HEK293 (cell line): ENCODE data around the gene EFCAB6.

Experiments used
- CTCF ChIA-PET: fragments of 350-600 bp; formaldehyde crosslinking; extraction: SDS; loops from one replicate; lab custom pipeline; 2021; ENCODE audit warnings: antibody characterized with exemption; lab: Yijun Ruan, JAX
- POLR2A ChIA-PET: fragments of 300-600 bp; formaldehyde crosslinking; extraction: SDS; loops from one replicate; lab custom pipeline; 2020; ENCODE audit warnings: antibody characterized with exemption, inconsistent platforms; lab: Yijun Ruan, JAX
- H3K27ac ChIP-seq: fragments of 200-500 bp; sonication (Bioruptor generic); 2 replicates; pipeline ENCODE4 v1.5.1; 2014; ENCODE audit warnings: low read depth, low read length, control low read depth, inconsistent platforms; ENCODE audit errors: extremely low read depth
- H3K36me3 ChIP-seq, 2 experiments: fragments of 200-500 bp in 1 of 2; sonication (Bioruptor generic) in 1 of 2; 1 replicate in 1 of 2; 2 replicates in 1 of 2; pipeline ENCODE4 v1.5.1; 2014 to 2017; ENCODE audit warnings: inconsistent platforms in 2 of 2, low read length in 2 of 2; ENCODE audit not compliant: control insufficient read depth in 2 of 2, insufficient read depth in 1 of 2
- H3K4me1 ChIP-seq: fragments of 200-500 bp; sonication (Bioruptor generic); 2 replicates; pipeline ENCODE4 v1.5.1; 2014; ENCODE audit warnings: mild to moderate bottlenecking, low read length, inconsistent platforms; ENCODE audit not compliant: control insufficient read depth, insufficient read depth
- H3K4me3 ChIP-seq: 2 replicates; pipeline ENCODE4 v1.5.1; 2011; ENCODE audit warnings: low read depth, mild to moderate bottlenecking, control low read depth, low read length, moderate library complexity
- H3K9me3 ChIP-seq: fragments of 200-500 bp; sonication (Bioruptor generic); 2 replicates; pipeline ENCODE4 v1.5.1; 2014; ENCODE audit warnings: low read depth, low read length, inconsistent platforms; ENCODE audit not compliant: control insufficient read depth, insufficient read depth
- HOXA7 ChIP-seq: sonication (generic); formaldehyde crosslinking; IDR thresholded peaks from 2 replicates; pipeline ENCODE4 v1.8.1; 2022; ENCODE audit warnings: missing genetic modification reagents, borderline replicate concordance
- KLF1 ChIP-seq: fragments of 450-650 bp; formaldehyde crosslinking; IDR thresholded peaks from 2 replicates; pipeline ENCODE4 v1.5.1; 2016; ENCODE audit warnings: missing biosample characterization, missing genetic modification characterization
- SP2 ChIP-seq: fragments of 450-650 bp; formaldehyde crosslinking; IDR thresholded peaks from 2 replicates; pipeline ENCODE4 v1.5.1; 2016; ENCODE audit warnings: missing biosample characterization, missing genetic modification characterization
- SP7 ChIP-seq: fragments of 450-650 bp; formaldehyde crosslinking; IDR thresholded peaks from 2 replicates; pipeline ENCODE4 v1.5.1; 2016; ENCODE audit warnings: missing biosample characterization, missing genetic modification characterization
- ZFP37 ChIP-seq: fragments of 450-650 bp; formaldehyde crosslinking; IDR thresholded peaks from 2 replicates; pipeline ENCODE4 v1.5.1; 2016; ENCODE audit warnings: missing biosample characterization, missing genetic modification characterization
- ZNF266 ChIP-seq: fragments of 450-650 bp; formaldehyde crosslinking; IDR thresholded peaks from 2 replicates; pipeline ENCODE4 v1.5.1; 2016; ENCODE audit warnings: missing biosample characterization, missing genetic modification characterization, low read depth
- ZNF354C ChIP-seq: fragments of 450-650 bp; formaldehyde crosslinking; IDR thresholded peaks from 2 replicates; pipeline ENCODE4 v1.5.1; 2016; ENCODE audit warnings: missing biosample characterization, missing genetic modification characterization, low read depth, borderline replicate concordance
- ZNF48 ChIP-seq: fragments of 450-650 bp; formaldehyde crosslinking; IDR thresholded peaks from 2 replicates; pipeline ENCODE4 v1.5.1; 2016; ENCODE audit warnings: missing biosample characterization, missing genetic modification characterization
- ZNF521 ChIP-seq: fragments of 450-650 bp; formaldehyde crosslinking; IDR thresholded peaks from 2 replicates; pipeline ENCODE4 v1.5.1; 2017; ENCODE audit warnings: missing biosample characterization, mild to moderate bottlenecking, missing genetic modification characterization
- ZNF548 ChIP-seq: fragments of 450-650 bp; formaldehyde crosslinking; IDR thresholded peaks from 2 replicates; pipeline ENCODE4 v1.5.1; 2016; ENCODE audit warnings: missing biosample characterization, missing genetic modification characterization
- ZNF776 ChIP-seq: fragments of 450-650 bp; formaldehyde crosslinking; IDR thresholded peaks from 2 replicates; pipeline ENCODE4 v1.5.0; 2017; ENCODE audit warnings: missing biosample characterization, missing genetic modification characterization, borderline replicate concordance
- ZNF830 ChIP-seq: fragments of 450-650 bp; IDR thresholded peaks from 2 replicates; pipeline ENCODE4 v1.5.0; 2018; ENCODE audit warnings: missing biosample characterization, missing genetic modification characterization, low read depth, mild to moderate bottlenecking, moderate library complexity
- TF ChIP-seq, protein P1 (sequence below): fragments of 450-650 bp; formaldehyde crosslinking; IDR thresholded peaks from 2 replicates; pipeline ENCODE4; 2016; ENCODE audit warnings: missing biosample characterization, missing genetic modification characterization
- TF ChIP-seq, protein P2 (sequence below): fragments of 450-650 bp; formaldehyde crosslinking; IDR thresholded peaks from 2 replicates; pipeline ENCODE4 v1.5.1; 2016; ENCODE audit warnings: missing biosample characterization, missing genetic modification characterization
- TF ChIP-seq, protein P3 (sequence below): fragments of 450-650 bp; formaldehyde crosslinking; IDR thresholded peaks from 2 replicates; pipeline ENCODE4 v1.5.1; 2016; ENCODE audit warnings: missing biosample characterization, missing genetic modification characterization

The EFCAB6 gene

DNA sequence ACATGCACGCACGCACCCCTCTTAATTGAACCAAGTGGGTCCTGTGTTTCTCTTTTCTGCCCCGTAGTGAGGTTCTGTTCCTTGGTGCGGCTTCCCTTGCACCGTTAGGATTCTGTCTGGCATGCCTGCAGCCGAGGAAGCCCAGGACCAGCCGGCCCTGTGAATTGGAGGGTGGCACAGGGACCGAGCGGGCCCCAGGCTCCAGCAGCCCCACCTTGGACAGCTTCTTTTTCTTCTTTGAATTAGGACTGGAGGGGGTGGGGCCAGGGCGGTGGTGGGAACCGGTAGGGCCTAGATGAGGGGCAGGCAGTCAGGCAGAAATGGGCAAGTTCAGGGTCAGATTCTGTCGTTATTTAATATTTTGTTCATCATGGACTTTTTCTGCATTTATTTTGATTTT lies 305.6 kb downstream of the EFCAB6 start:
- Histone ChIP-seq H3K4me1 (no peaks in the 10 kb centered on the region), H3K36me3 (no peaks in the 10 kb centered on the region), H3K4me3 (no peak overlapping the region), H3K27ac (no peak overlapping the region), H3K9me3 (no peaks in the 10 kb centered on the region)
- TF ChIP-seq ZNF266: no peak
- no peak for TF ChIP-seq KLF1 (tag by site-specific recombination)
- no peak for TF ChIP-seq ZNF830
- no peak for TF ChIP-seq ZNF521
- TF ChIP-seq HOXA7 (CRISPR knock-in tag): no peak
- TF ChIP-seq, protein P1, sequence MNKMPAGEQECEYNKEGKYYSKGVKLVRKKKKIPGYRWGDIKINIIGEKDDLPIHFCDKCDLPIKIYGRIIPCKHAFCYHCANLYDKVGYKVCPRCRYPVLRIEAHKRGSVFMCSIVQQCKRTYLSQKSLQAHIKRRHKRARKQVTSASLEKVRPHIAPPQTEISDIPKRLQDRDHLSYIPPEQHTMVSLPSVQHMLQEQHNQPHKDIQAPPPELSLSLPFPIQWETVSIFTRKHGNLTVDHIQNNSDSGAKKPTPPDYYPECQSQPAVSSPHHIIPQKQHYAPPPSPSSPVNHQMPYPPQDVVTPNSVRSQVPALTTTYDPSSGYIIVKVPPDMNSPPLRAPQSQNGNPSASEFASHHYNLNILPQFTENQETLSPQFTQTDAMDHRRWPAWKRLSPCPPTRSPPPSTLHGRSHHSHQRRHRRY: no peak
- POLR2A ChIA-PET: no interaction called here
- CTCF ChIA-PET: no interaction called here

DNA sequence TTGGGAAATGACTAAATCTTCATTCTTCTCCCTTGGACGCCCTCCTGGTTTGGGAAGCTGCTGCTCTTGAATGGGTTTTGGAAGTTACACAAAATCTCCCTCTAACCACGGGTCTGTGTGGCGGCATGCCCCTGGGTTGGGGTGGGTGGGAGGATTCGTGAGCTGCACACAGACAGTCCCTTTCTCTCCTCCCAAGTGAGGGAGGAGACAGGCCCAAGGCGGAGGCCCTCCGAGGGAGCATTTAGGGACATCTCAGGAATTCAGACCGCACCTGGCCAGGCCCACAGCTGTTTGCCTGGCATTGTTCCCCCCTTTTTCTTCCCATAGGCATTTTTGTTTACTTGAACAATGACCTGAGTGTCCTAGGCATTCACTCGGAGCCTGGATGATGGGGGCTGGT lies 306.2 kb downstream of the EFCAB6 start:
- Histone ChIP-seq H3K36me3 (no peaks in the 10 kb centered on the region), H3K4me1 (no peaks in the 10 kb centered on the region), H3K4me3 (no peak overlapping the region), H3K27ac (no peak overlapping the region), H3K9me3 (no peaks in the 10 kb centered on the region)
- TF ChIP-seq ZNF548 (tag by site-specific recombination) (no peak), ZNF354C (tag by site-specific recombination) (no peak), ZNF48 (no peak), SP7 (no peak), ZFP37 (tag by site-specific recombination) (no peak), ZNF776 (tag by site-specific recombination) (no peak), SP2 (tag by site-specific recombination) (no peak)
- TF ChIP-seq, protein P2, sequence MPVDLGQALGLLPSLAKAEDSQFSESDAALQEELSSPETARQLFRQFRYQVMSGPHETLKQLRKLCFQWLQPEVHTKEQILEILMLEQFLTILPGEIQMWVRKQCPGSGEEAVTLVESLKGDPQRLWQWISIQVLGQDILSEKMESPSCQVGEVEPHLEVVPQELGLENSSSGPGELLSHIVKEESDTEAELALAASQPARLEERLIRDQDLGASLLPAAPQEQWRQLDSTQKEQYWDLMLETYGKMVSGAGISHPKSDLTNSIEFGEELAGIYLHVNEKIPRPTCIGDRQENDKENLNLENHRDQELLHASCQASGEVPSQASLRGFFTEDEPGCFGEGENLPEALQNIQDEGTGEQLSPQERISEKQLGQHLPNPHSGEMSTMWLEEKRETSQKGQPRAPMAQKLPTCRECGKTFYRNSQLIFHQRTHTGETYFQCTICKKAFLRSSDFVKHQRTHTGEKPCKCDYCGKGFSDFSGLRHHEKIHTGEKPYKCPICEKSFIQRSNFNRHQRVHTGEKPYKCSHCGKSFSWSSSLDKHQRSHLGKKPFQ (tag by site-specific recombination): no peak
- POLR2A ChIA-PET: interaction anchor here (0.7 kb wide), 1 partner anchor 211 kb away, joined by 4 read pairs; no protein-coding TSS in a partner anchor
- CTCF ChIA-PET: interaction anchor here (1.0 kb wide), 1 partner anchor 10 kb away, joined by 4 read pairs; no protein-coding TSS in a partner anchor

DNA sequence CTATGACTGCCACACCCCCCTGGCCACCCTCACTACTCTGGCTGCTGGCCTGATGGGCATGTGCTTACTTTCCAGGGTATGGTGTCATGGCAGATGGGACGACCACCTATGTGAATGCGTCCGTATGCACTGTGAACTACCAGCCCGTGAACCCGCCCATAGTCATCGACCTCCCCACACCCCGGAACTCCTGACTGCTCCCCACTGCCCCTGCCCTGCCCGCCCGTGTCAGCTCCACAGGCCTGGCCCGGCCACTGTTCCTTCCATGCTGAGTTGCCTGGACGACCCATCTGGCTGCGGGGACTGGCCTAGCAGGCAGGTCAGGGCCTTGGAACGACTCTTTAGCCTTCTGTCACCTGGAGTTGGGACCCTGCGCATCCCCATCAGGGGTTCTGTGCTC lies 306.7 kb downstream of the EFCAB6 start:
- Histone ChIP-seq H3K9me3 (no peaks in the 10 kb centered on the region), H3K4me1 (no peaks in the 10 kb centered on the region)
- TF ChIP-seq, protein P3, sequence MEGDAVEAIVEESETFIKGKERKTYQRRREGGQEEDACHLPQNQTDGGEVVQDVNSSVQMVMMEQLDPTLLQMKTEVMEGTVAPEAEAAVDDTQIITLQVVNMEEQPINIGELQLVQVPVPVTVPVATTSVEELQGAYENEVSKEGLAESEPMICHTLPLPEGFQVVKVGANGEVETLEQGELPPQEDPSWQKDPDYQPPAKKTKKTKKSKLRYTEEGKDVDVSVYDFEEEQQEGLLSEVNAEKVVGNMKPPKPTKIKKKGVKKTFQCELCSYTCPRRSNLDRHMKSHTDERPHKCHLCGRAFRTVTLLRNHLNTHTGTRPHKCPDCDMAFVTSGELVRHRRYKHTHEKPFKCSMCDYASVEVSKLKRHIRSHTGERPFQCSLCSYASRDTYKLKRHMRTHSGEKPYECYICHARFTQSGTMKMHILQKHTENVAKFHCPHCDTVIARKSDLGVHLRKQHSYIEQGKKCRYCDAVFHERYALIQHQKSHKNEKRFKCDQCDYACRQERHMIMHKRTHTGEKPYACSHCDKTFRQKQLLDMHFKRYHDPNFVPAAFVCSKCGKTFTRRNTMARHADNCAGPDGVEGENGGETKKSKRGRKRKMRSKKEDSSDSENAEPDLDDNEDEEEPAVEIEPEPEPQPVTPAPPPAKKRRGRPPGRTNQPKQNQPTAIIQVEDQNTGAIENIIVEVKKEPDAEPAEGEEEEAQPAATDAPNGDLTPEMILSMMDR (tag by site-specific recombination): no peak
- TF ChIP-seq, all 188 proteins: peak for 0
- Histone ChIP-seq H3K36me3 (no peaks in the 10 kb centered on the region), H3K4me3 (no peak overlapping the region), H3K27ac (no peak overlapping the region)
- CTCF ChIA-PET: interaction anchor here (1.0 kb wide), 1 partner anchor 11 kb away, joined by 4 read pairs; no protein-coding TSS in a partner anchor
- POLR2A ChIA-PET: interaction anchor here (0.7 kb wide), 1 partner anchor 211 kb away, joined by 4 read pairs; no protein-coding TSS in a partner anchor
